Renal pelvis (tissue), 4 donors: Measurements from ENCODE around the gene LRRC8A. TPM values are rescaled to one million over a fixed set of nuclear protein-coding genes. Genes with fewer than 3 reads are reported as not detected.
"Not testable (repeated sequence)": the region's sequence is repeated elsewhere in the genome, so short reads cannot be mapped to it uniquely, and the experiment has no call there.

Experiments
- DNase-seq: peaks from one replicate; pipeline ENCODE4 v3.0.0-alpha.2; 2013
- polyA plus RNA-seq, 3 donors: library from polyadenylated mRNA; unstranded; fragments of 120-200 nt; gene quantifications; one replicate each; pipeline ENCODE4 v1.2.1, GENCODE V29; 2013; ENCODE audit not compliant: insufficient read length in 3 of 3

LRRC8A gene
- polyA plus RNA-seq, 3 donors: 27.9 to 36.2 (median 34.7) TPM

DNA sequence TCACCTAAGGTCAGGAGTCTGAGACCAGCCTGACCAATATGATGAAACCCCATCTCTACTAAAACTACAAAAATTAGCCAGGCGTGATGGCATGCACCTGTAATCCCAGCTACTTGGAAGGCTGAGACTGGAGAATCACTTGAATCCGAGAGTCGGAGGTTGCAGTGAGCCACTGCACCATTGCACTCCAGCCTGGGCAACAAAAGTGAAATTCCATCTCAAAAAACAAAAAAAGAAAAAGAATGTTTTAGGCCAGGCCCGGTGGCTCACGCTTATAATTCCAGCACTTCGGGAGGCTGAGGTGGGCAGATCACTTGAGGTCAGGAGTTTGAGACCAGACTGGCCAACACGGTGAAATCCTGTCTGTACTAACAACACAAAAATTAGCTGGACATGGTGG lies 23.5 kb upstream of the LRRC8A start:
- DNase-seq: not testable (repeated sequence)

DNA sequence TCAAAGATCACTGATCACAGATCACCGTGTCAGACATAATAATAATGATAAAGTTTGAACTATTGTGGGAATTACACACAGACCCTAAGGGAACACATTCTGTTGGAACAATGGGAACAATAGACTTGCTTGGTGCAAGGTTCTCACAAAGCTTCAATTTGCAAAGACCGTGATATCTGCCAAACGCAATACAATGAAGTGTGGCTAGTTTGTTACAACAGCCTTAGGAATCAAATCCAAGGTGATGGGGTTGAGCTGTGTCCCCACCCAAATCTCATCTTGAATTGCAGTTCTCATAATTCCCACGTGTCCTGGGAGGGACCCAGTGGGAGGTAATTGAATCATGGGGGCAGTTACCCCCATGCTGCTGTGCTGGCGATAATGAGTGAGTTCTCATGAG lies 21.0 kb upstream of the LRRC8A start:
- DNase-seq: no peak

DNA sequence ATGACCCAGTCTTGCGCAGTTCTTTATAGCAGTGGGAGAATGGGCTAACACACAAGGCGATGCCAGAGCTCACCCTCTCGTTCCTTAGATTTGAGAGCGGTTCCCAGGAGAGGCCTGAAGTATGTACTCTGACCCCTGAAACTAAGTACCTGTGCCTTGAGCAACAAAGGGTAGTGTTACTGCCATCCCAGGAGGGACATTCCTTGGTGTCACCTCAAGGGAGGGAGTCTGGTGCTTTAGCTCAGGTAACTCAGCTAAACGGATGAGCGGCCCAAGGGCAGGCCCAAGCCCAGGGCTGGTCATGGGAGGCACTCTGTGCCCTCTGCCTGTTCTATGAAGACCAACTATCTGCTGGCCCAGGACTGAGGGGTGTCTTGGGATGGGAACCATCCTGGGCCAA lies 20.4 kb upstream of the LRRC8A start:
- DNase-seq: no peak

DNA sequence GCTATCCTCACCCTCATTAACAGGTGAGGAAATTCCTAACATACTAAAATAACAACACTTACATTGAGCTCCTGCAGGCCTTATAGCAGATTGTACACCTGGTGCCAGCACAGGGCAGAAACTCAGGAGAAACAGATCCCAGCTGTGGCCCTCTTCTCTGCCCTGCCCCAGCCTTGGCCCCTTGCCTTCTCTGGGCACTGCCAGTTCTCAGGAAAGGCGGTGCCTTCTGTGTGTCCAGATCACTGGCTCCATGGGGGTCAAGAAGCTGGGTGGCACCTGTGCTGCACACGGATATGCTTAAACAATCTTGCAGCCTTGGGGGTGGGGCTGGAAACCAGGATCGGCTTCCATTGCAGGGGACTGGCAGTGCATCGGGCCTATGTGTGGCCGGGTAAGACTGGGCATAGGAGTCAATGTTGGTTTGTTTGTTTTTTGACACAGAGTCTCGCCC lies 19.5 kb upstream of the LRRC8A start:
- DNase-seq: no peak

DNA sequence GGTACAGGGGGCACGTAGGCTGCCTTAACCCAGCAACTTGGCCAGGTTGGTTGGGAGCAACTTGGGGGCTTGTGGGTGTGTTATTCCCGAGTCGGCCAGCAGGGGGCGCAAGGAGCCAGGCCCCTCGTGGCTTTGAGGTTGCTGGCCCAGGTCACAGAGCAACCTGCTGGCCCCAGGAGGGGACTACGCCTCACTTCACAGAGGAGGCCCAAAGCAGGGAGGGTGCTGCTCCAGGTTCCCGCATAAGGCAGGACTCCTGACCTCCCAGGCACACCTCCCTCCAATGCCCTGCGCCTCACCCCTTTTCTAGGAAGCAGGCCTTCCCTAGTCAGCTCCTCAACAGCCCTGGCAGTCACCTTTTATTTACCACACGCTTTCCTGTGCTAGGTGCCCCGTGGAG lies 18.3 kb upstream of the LRRC8A start:
- no peak for DNase-seq

DNA sequence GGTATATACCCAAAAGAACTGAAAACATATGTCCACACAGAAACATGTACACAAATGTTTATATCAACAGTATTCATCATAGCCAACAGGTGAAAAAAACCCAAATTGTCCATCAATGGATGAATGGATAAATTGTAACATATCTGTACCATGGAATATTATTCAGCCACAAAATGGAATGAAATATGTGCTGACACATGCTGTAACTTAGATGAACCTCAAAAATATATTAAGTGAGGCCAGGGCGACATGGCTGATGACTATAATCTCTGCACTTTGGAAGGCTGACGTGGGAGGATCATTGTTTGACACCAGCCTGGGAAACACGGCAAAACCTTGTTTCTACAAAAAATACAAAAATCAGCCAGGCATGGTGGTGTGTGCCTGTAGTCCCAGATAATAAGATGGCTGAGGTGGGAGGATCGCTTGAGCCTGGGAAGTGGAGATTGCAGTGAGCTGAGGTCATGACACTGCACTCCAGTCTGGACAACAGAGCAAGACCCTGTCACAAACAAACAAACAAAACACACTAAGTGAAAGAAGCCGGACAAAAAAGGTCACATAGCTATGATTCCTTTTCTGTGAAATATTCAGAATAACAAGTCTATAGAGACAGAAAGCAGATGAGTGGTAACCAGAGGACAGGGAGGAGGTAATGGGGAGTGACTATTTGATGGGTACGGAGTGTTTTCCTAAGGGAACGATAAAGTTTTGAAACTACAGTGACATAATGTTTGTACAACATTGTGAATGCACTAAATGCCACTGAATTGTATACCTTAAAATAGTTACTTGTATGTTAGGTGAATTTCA lies 11.6 kb upstream of the LRRC8A start:
- no peak for DNase-seq

GRCh38 chr9:128870941-128871265 lies 11.0 kb upstream of the LRRC8A start:
- not testable (repeated sequence) for DNase-seq

DNA sequence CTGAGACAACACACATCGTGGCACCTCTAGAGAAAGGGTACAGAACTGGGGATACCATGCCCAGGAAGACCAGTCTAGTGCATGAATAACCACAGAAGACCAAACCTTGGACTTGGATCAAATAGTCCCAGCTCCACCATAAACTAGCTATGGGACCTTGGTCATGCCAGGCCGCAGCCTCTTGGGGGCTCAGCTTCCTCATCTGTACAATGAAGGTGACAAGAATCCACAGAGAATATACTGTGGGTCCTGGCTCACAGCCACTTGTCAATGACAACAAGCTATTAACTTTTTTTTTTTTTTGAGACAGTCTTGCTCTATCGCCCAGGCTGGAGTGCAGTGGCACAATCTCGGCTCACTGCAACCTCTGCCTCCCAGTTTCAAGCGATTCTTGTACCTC lies 4.1 kb upstream of the LRRC8A start:
- DNase-seq: no peak

GRCh38 chr9:128882677-128883603 lies 1.0 kb downstream of the LRRC8A start:
- no peak for DNase-seq

DNA sequence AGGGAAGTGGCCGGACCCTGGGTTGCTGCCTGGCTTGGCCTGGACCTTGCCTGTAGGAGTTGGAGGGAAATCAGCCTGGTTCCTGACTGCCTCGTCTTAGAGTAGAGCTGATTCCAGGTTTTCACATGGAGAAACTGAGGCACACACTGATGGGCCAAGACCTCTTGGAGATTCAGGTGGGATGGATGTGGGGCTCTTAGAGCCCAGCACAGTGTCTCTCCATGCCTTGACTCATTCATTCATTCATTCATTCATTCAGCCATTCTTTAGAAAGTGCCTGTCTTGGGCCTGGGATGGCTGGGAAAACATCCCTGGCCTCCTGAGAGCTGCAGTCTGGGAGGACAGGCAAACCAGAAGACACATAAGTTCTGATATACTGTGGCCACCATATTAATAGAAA lies 2.2 kb downstream of the LRRC8A start:
- no peak for DNase-seq

- DNase-seq: no peak
Observed at GRCh38 chr9:128885376-128885775, 3.4 kb downstream of the LRRC8A start.

DNA sequence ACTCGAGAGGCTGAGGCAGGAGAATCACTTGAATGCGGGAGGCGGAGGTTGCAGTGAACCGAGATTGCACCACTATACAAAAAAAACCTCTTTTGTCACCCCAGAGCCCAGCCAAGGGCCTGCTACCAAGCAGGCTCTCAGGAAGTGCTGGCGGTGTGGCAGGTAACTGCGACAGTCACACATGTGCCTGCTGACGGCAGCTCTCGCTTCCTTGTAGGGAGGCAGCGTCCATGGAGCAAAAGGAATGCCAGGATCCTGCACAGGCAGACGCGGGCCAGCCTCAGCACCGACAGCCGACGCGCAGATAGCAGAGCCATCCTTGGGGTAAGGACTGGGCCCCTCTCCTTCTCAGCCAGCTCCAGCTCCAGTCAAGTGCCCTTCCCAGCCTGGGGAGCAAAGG lies 3.9 kb downstream of the LRRC8A start:
- no peak for DNase-seq

- no peak for DNase-seq
Observed at GRCh38 chr9:128886211-128886891, 4.4 kb downstream of the LRRC8A start.

DNA sequence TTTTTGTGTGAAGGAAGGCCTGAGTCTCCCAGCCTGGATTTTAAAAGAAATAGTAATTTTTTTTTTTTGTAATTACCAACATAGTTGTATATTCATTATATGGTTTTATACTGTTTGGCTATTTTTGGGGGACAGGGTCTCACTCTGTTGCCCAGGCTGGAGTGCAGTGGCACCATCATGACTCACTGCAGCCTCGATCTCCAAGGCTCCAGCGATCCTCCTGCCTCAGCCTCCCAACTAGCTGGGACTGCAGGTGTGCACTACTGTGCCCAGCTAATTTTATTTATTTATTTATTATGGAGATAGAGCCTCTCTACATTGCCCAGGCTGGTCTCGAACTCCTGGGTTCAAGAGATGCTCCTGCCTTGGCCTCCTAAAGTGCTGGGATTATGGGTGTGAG lies 5.1 kb downstream of the LRRC8A start:
- no peak for DNase-seq

GRCh38 chr9:128887914-128888350 lies 6.0 kb downstream of the LRRC8A start:
- DNase-seq: no peak

- DNase-seq: no peak
Observed at GRCh38 chr9:128891321-128892220, 9.6 kb downstream of the LRRC8A start.

DNA sequence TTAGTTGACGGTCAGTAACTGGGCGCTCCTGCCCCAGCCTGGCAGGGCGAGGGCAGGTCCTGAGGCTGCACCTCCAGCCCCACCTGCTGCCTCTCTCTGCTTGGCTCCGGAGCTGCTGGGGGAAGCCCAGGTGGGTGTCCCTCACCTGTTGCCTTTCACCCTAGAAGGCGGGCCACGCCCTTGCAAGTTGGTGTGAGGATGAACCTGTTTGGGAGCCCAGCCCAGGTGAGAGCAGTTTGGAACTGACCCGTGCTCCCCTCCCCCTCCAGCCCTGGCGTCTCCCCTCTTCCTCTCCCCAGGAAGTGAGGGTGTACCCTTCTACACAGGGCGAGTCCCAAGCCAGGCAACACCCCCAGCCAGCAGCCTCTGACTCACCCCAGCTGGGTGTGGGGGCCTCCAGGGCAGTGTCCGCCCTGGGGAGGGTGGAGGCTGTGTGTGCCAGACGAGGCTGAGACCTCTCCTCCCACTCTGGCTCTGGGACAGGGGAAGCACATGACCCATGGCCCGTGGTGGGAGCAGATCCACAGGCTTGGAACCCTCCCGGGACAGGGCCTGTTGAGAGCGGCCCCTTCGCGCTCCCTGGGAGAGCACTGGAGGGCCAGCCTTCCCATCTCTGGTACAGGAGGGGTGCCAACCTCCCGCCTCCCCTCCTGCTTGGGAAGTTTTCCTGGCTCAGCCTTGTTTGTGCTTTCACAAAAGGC lies 10.4 kb downstream of the LRRC8A start:
- no peak for DNase-seq

DNA sequence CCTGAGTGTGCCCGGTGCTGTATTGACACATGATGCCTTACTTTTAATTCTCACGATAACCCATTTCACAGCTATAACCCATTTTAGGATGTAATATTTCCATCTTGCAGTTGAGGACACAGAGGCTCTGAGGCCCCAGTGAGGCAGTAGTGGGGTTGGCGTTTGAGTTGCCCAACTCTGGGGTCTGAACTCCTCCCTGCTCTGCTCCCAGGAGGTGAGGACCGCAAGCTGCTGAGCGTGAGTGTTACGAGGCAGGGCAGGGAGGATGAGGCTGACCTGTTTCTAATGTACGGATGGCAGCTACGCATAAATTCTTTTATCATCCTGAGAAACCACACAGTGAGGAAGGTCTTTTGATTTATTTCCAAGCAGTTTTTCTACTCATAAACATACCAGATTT lies 11.4 kb downstream of the LRRC8A start:
- DNase-seq: no peak

DNA sequence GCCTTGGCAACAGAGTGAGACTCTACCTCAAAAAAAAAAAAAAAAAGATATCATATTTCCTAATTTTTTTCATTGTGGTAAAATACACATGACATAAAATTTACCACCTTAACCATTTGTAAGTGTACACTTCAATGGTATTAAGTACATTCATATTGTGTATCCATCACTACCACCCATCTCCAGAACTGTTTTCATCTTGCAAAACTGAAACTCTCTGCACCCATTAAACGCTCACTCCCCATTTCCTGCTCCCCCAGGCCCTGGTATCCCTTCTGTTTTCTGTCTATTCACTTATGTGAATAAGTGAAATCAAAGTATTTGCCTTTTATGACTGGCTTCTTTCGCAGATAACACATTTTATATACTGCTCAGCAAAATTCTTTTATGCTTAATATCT lies 12.8 kb downstream of the LRRC8A start:
- no peak for DNase-seq

- DNase-seq: no peak
Observed at GRCh38 chr9:128895556-128895955, 13.6 kb downstream of the LRRC8A start.

- DNase-seq: no peak
Observed at GRCh38 chr9:128898382-128898781, 16.4 kb downstream of the LRRC8A start.
